Endodermal cell (in vitro differentiated cells): Measurements from ENCODE around the gene ZNF580. TPM values are rescaled to one million over a fixed set of nuclear protein-coding genes. Genes with fewer than 3 reads are reported as not detected.

ENCODE experiments used
- DNase-seq: peaks from one replicate; pipeline ENCODE4 v3.0.0-alpha.2; 2017
- H3K27ac ChIP-seq: 2 replicates; pipeline ENCODE4 v1.5.1; 2013; ENCODE audit warnings: mild to moderate bottlenecking, low read depth, low read length, moderate library complexity
- H3K27me3 ChIP-seq: 2 replicates; pipeline ENCODE4 v1.6.1; 2013; ENCODE audit warnings: mild to moderate bottlenecking, low read length, moderate library complexity; ENCODE audit not compliant: insufficient read depth, control insufficient read depth, poor library complexity, severe bottlenecking
- H3K36me3 ChIP-seq: 2 replicates; pipeline ENCODE4 v1.7.0; 2013; ENCODE audit warnings: mild to moderate bottlenecking, low read length, moderate library complexity; ENCODE audit not compliant: control insufficient read depth, insufficient read depth
- H3K4me1 ChIP-seq: one replicate; pipeline ENCODE4 v1.7.0; 2013; ENCODE audit warnings: low read length; ENCODE audit not compliant: control insufficient read depth, insufficient read depth
- H3K4me3 ChIP-seq: 2 replicates; pipeline ENCODE4 v1.5.1; 2013; ENCODE audit warnings: mild to moderate bottlenecking, low read length, moderate library complexity
- H3K9ac ChIP-seq: 2 replicates; pipeline ENCODE4 v1.6.1; 2013; ENCODE audit warnings: mild to moderate bottlenecking, low read length, moderate library complexity; ENCODE audit not compliant: poor library complexity, severe bottlenecking; ENCODE audit errors: extremely low read depth
- H3K9me3 ChIP-seq: 2 replicates; pipeline ENCODE4 v1.6.1; 2013; ENCODE audit warnings: mild to moderate bottlenecking, low read length, moderate library complexity; ENCODE audit not compliant: control insufficient read depth
- H3K27ac Mint-ChIP-seq: 2 replicates; pipeline ENCODE4 v1.8.0; 2020; ENCODE audit warnings: mixed read lengths
- H3K27me3 Mint-ChIP-seq: 2 replicates; pipeline ENCODE4 v1.8.0; 2021; ENCODE audit warnings: mild to moderate bottlenecking, mixed read lengths; ENCODE audit not compliant: insufficient read depth
- H3K36me3 Mint-ChIP-seq: 2 replicates; pipeline ENCODE4 v1.8.0; 2020; ENCODE audit warnings: low read depth, mixed read lengths
- H3K4me1 Mint-ChIP-seq: 2 replicates; pipeline ENCODE4 v1.8.0; 2020; ENCODE audit warnings: mixed read lengths
- H3K4me3 Mint-ChIP-seq: 2 replicates; pipeline ENCODE4 v1.8.0; 2020; ENCODE audit warnings: mild to moderate bottlenecking, moderate library complexity, mixed read lengths
- H3K9me3 Mint-ChIP-seq: 2 replicates; pipeline ENCODE4 v1.8.0; 2020; ENCODE audit warnings: mild to moderate bottlenecking, mixed read lengths
- WGBS, 2 experiments: methylation state at CpG; one replicate each; pipeline versions ENCODE4 v1.1.5 to v1.1.7; 2013; ENCODE audit warnings: missing lambda C conversion rate in 2 of 2, mixed read lengths in 1 of 2; ENCODE audit not compliant: insufficient coverage in 1 of 2, insufficient read length in 1 of 2; 5-methylcytosine and 5-hydroxymethylcytosine counted together
- total RNA-seq, 2 donors: library from RNA; stranded (reverse); fragmentation: NEBNext Ultra II Directional in 1 of 2; extraction: Animal tissue kit (Norgen Biotek cat#: 25700) in 1 of 2; gene quantifications; 2 replicates in 1 of 2; 3 replicates in 1 of 2; pipeline ENCODE4 v1.2.1, GENCODE V29; 2021
- TF ChIP-seq, protein P1 (sequence below): fragments of 200-600 bp; sonication (generic); conservative IDR thresholded peaks from 2 replicates; pipeline ENCODE4 v1.5.0; 2021; ENCODE audit warnings: antibody characterized with exemption, mild to moderate bottlenecking

Gene ZNF580
- total RNA-seq, 2 donors from 2014 or later = 27.3 to 38.6 TPM

DNA sequence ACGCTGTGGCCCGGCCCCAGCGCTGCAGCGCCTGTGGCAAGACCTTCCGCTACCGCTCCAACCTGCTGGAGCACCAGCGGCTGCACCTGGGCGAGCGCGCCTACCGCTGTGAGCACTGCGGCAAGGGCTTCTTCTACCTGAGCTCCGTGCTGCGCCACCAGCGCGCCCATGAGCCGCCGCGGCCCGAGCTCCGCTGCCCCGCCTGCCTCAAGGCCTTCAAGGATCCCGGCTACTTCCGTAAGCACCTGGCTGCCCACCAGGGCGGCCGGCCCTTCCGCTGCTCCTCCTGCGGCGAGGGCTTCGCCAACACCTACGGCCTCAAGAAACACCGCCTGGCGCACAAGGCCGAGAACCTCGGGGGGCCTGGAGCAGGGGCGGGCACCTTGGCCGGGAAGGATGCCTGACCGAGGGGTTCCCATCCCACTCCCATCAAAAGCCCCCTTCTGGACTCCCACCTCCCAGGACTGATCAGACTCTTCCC is 24.4 kb upstream of the ZNF580 start:
- WGBS, 2 experiments = 97 to 98% methylated on average over 30 to 38 of the region's 38 CpGs
- no peak overlapping the region for H3K27ac Mint-ChIP-seq
- DNase-seq = no peak

DNA sequence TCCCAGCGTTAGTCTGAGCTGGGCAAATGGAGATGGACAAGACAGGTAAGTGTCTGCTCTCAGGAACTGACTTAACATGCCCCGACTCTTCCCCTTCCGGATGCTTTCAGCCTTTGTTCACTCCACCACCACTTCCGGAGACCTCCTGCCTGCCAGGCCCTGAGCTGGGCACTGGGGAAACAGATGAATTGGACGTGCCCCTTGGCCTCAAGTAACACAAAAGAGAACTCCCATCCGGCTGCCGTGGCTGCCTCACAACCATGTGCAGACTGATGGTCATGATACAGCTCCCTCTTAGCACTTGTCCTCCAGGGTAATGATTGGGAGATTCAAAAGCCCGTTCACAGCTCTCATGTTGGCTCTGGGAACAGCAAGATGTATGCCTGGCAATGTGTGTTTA is 23.4 kb upstream of the ZNF580 start:
- Histone ChIP-seq H3K4me1 (no peaks in the 10 kb centered on the region), H3K9ac (no peak overlapping the region), H3K27ac (peak overlapping the region; percentile 38), H3K9me3 (no peaks in the 10 kb centered on the region), H3K4me3 (no peak overlapping the region), H3K36me3 (peaks cover 20% of the 10 kb centered on the region), H3K27me3 (no peaks in the 10 kb centered on the region)
- no peak for DNase-seq
- H3K9me3 Mint-ChIP-seq = no peaks in the 10 kb centered on the region
- peaks cover 35% of the 10 kb centered on the region for H3K36me3 Mint-ChIP-seq
- no peaks in the 10 kb centered on the region for H3K4me1 Mint-ChIP-seq
- no peak overlapping the region for H3K4me3 Mint-ChIP-seq
- TF ChIP-seq, protein P1, sequence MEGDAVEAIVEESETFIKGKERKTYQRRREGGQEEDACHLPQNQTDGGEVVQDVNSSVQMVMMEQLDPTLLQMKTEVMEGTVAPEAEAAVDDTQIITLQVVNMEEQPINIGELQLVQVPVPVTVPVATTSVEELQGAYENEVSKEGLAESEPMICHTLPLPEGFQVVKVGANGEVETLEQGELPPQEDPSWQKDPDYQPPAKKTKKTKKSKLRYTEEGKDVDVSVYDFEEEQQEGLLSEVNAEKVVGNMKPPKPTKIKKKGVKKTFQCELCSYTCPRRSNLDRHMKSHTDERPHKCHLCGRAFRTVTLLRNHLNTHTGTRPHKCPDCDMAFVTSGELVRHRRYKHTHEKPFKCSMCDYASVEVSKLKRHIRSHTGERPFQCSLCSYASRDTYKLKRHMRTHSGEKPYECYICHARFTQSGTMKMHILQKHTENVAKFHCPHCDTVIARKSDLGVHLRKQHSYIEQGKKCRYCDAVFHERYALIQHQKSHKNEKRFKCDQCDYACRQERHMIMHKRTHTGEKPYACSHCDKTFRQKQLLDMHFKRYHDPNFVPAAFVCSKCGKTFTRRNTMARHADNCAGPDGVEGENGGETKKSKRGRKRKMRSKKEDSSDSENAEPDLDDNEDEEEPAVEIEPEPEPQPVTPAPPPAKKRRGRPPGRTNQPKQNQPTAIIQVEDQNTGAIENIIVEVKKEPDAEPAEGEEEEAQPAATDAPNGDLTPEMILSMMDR = no peak
- WGBS, 2 experiments = 91 to 94% methylated on average over 5 to 8 of the region's 8 CpGs
- H3K27me3 Mint-ChIP-seq = no peaks in the 10 kb centered on the region
- H3K27ac Mint-ChIP-seq = no peak overlapping the region

More for the DNA sequence above, 24.4 kb upstream of the ZNF580 start:
- Mint-ChIP-seq H3K27me3 (no peaks in the 10 kb centered on the region), H3K9me3 (no peaks in the 10 kb centered on the region), H3K4me1 (no peaks in the 10 kb centered on the region), H3K4me3 (no peak overlapping the region), H3K36me3 (peaks cover 35% of the 10 kb centered on the region)
- Histone ChIP-seq H3K4me3 (no peak overlapping the region), H3K27me3 (no peaks in the 10 kb centered on the region), H3K36me3 (peaks cover 20% of the 10 kb centered on the region), H3K9me3 (no peaks in the 10 kb centered on the region), H3K9ac (no peak overlapping the region), H3K4me1 (no peaks in the 10 kb centered on the region), H3K27ac (no peak overlapping the region)
- TF ChIP-seq, protein P1 = no peak

DNA sequence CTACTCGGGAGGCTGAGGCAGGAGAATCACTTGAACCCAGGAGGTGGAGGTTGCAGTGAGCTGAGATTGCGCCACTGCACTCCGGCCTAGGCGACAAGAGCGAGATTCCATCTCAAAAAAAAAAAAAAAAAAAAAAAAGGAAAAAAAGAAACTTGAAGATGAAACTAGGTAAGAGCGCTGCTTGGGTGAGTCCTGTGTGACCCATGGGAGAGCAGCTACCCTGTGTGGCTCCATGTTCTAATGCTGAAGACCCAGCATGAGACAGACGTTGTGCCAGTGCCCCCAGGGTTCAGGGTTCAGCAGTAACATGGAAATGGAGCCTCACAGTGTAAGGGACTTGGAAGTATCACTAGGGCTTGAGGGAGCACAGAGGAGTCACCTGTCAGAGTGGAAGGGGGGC is 22.4 kb upstream of the ZNF580 start:
- Mint-ChIP-seq H3K36me3 (peaks cover 28% of the 10 kb centered on the region), H3K9me3 (no peaks in the 10 kb centered on the region)
- 96% methylated on average over 4 to 7 of the region's 7 CpGs for WGBS, 2 experiments

More for the DNA sequence above, 22.4 kb upstream of the ZNF580 start:
- Histone ChIP-seq H3K4me1 (no peaks in the 10 kb centered on the region), H3K27ac (no peak overlapping the region), H3K36me3 (peaks cover 20% of the 10 kb centered on the region), H3K9me3 (no peaks in the 10 kb centered on the region), H3K4me3 (no peak overlapping the region), H3K9ac (no peak overlapping the region), H3K27me3 (no peaks in the 10 kb centered on the region)
- no peaks in the 10 kb centered on the region for H3K27me3 Mint-ChIP-seq
- no peak for DNase-seq
- TF ChIP-seq, protein P1 = no peak
- no peak overlapping the region for H3K4me3 Mint-ChIP-seq
- H3K27ac Mint-ChIP-seq = no peak overlapping the region
- no peaks in the 10 kb centered on the region for H3K4me1 Mint-ChIP-seq
